HG03520 (cell line): ENCODE data around the gene GLIPR2.
"Not testable (repeated sequence)": the region's sequence is repeated elsewhere in the genome, so short reads cannot be mapped to it uniquely, and the experiment has no call there.

Experiments
- ATAC-seq: cut with Tn5 transposase; IDR thresholded peaks from one replicate; pipeline ENCODE4 v1.9.1; 2021; ENCODE audit warnings: mild to moderate bottlenecking, moderate library complexity; ENCODE audit not compliant: unreplicated experiment

The GLIPR2 gene

GRCh38 chr9:36161187-36161586, 24.7 kb downstream of the GLIPR2 start:
- no peak for ATAC-seq

GRCh38 chr9:36162211-36162738, 25.7 kb downstream of the GLIPR2 start:
- ATAC-seq = no peak

GRCh38 chr9:36163049-36163785, 26.7 kb downstream of the GLIPR2 start:
- ATAC-seq = no peak

- no peak for ATAC-seq
These were observed 27.2 kb downstream of the GLIPR2 start for GRCh38 chr9:36163786-36164170.

GRCh38 chr9:36164372-36164771, 27.8 kb downstream of the GLIPR2 start:
- no peak for ATAC-seq

- ATAC-seq = no peak
These were observed 28.5 kb downstream of the GLIPR2 start for GRCh38 chr9:36164989-36165388.

- no peak for ATAC-seq
These were observed 29.3 kb downstream of the GLIPR2 start for GRCh38 chr9:36165826-36166167.

GRCh38 chr9:36166168-36166927, 29.8 kb downstream of the GLIPR2 start:
- peak; percentile 84 for ATAC-seq

- no peak for ATAC-seq
These were observed 32.6 kb downstream of the GLIPR2 start, which contains the start of gene CCIN for GRCh38 chr9:36169166-36169565. Gene CCIN, plus strand, starts transcription at chr9:36169388. Its CDS starts 115 bp downstream, at chr9:36169503.

- ATAC-seq = no peak
These were observed 33.2 kb downstream of the GLIPR2 start for GRCh38 chr9:36169708-36170107.

- no peak for ATAC-seq
These were observed 34.0 kb downstream of the GLIPR2 start for GRCh38 chr9:36170531-36170930.

- no peak for ATAC-seq
These were observed 37.3 kb downstream of the GLIPR2 start for GRCh38 chr9:36173861-36174260.

- no peak for ATAC-seq
These were observed 37.7 kb downstream of the GLIPR2 start for GRCh38 chr9:36174271-36174670.

- ATAC-seq = no peak
These were observed 38.2 kb downstream of the GLIPR2 start for GRCh38 chr9:36174731-36175130.

GRCh38 chr9:36175209-36175608, 38.7 kb downstream of the GLIPR2 start:
- ATAC-seq = not testable (repeated sequence)

GRCh38 chr9:36176496-36176895, 40.0 kb downstream of the GLIPR2 start:
- not testable (repeated sequence) for ATAC-seq

GRCh38 chr9:36177571-36177970, 41.0 kb downstream of the GLIPR2 start:
- no peak for ATAC-seq

- ATAC-seq = not testable (repeated sequence)
These were observed 43.7 kb downstream of the GLIPR2 start for GRCh38 chr9:36180243-36180642.

- no peak for ATAC-seq
These were observed 50.9 kb downstream of the GLIPR2 start for GRCh38 chr9:36187414-36187813.

- ATAC-seq = no peak
These were observed 51.7 kb downstream of the GLIPR2 start for GRCh38 chr9:36188212-36188611.

GRCh38 chr9:36189976-36190375, 53.4 kb downstream of the GLIPR2 start:
- no peak for ATAC-seq
